ENCODE data around the gene NANOG.
"Not testable (repeated sequence)": the region's sequence is repeated elsewhere in the genome, so short reads cannot be mapped to it uniquely, and the experiment has no call there.

NANOG gene

DNA sequence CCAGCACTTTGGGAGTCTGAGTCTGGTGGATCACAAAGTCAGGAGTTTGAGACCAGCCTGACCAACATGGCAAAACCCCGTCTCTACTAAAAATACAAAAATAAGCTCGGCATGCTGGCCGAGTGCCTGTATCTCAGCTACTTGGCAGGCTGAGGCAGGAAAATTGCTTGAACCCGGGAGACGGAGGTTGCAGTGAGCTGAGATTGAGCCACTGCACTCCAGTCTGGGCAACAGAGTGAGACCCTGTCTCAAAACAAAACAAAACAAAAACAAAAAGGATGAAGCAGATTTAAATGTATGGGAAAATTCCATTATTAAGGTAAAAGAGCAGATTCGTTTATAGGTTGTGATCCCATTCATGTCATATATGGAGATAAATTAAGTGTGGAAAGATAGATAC lies 17.1 kb downstream of the NANOG start:
- not testable (repeated sequence) for DNase-seq (ENCODE audit: low read depth)

DNA sequence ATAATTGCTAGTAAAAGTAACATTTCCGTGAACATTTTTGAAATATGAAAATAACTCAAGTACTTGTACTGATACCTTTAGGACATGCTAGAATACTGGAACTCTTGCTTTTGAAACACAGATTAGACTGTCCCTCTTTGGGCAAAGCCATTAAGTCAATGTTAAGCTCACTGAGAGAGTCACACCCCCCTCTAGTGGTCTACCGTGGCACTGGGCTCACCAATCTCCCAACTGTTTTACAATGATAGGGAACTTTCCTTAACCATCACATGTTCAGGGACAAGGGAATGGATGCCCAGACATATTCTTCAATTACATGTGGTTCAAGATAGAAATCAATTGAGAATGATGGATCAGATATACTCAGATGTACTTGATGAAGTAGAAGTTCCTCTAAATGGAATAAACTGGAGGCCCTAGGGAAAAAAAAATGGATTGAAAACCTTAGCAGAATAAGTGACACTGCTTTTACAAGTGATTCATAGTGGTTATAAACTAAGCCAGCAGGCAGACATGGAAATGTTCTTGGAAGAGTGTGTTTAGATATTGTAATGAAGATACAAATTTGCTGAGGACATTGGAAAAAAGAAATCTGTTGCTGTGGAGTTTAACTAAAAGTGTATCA lies 17.8 kb downstream of the NANOG start:
- peak; percentile 43 for DNase-seq (ENCODE audit: low read depth)

GRCh38 chr12:7825754-7826153 lies 36.6 kb downstream of the NANOG start:
- DNase-seq (ENCODE audit: low read depth), result not testable (repeated sequence)

DNA sequence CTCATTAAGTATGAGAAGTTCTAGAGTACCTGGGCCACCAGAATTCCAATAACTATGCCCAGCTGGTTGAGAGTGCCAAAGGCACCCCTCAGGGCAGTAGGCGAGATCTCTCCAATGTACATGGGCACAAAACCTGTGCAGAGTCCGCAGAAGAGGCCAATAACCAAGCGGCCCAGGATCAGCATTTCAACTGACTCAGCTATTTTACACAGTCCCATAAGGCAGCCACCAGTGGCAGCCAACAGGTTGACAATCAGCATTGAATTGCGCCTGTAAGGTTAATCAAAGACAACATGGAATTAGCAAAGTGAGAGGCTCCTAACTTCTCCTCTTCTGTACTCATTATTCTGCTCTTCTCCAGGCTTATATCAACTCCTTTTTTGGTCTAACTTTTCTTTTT lies 40.5 kb downstream of the NANOG start:
- DNase-seq (ENCODE audit: low read depth), result not testable (repeated sequence)

GRCh38 chr12:7832059-7832696 lies 43.0 kb downstream of the NANOG start:
- DNase-seq (ENCODE audit: low read depth), result peak; percentile 28

- DNase-seq (ENCODE audit: low read depth), result not testable (repeated sequence)
Measured at GRCh38 chr12:7833201-7833600, 44.0 kb downstream of the NANOG start.

DNA sequence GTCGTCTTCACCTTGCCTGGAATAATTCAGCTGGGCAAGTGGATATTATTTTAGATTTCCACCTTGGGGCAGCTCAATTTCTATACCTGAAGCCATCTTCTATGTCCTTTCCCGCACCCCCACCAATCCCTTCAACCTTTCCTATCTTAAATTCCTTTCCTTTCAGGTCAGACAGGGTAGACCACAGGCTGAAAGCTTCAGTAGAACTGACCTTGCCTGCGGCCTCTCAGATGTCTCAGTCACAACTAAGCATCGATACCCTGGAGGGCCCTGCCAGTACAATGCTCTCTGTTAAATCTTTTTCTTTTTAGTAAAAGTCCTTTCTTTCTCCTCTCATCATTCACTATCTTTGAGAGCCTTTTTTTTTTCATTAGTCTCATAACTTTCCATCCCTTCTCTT lies 44.6 kb downstream of the NANOG start:
- DNase-seq (ENCODE audit: low read depth), result no peak

DNA sequence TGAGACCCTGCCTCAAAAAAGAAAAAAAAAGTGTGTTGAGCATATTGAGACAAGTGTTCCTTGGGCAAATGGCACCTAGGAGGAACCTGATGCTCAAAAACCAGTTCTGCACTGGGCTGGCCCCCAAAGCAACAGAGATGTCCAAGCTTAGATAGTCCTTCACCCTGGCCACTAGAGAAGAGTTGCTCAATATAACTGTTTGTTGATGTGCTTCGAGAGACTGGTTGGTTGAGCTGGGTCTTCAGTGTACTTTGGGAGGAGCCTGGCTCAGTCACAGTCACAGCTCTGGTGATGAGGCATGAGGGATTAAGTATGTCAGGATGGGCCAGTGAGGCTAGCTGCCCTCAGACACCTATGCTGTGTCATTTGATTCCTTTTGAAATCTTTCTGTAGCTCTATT lies 45.5 kb downstream of the NANOG start:
- no peak for DNase-seq (ENCODE audit: low read depth)

GRCh38 chr12:7835116-7835515 lies 45.9 kb downstream of the NANOG start:
- DNase-seq (ENCODE audit: low read depth), result no peak

DNA sequence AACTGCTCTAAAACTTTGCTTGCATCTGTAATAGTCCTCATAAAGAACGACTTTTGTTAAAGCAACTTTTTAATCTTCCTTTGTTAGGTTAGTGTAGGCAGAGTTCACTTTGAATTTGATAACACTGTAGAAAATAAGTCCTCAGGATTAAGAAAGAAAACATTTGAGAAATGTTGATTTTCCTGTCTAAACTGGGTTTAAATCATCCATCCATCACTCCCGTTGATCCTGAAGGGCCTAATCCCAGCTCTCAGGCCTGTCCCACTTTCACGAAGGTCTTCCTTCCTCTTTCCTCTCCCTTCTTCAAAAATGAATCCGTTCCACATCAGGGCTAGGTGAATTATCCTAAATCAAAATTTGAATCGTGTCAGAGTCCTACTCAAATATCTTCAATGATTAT lies 46.6 kb downstream of the NANOG start:
- DNase-seq (ENCODE audit: low read depth), result no peak

DNA sequence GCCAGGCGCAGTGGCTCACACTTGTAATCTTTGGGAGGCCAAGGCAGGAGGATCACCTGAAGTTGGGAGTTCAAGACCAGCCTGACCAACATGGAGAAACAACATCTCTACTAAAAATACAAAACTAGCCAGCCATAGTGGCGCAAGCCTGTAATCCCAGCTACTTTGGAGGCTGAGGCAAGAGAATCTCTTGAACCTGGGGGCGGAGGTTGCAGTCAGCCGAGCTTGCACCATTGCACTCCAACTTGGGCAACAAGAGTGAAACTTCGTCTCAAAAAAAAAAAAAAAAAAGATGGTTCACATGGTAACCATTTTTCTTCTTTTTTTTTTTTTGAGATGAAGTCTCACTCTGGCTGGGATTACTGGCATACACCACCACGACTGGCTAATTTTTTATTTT lies 48.2 kb downstream of the NANOG start:
- no peak for DNase-seq (ENCODE audit: low read depth)

GRCh38 chr12:7839226-7839625 lies 50.0 kb downstream of the NANOG start:
- not testable (repeated sequence) for DNase-seq (ENCODE audit: low read depth)

DNA sequence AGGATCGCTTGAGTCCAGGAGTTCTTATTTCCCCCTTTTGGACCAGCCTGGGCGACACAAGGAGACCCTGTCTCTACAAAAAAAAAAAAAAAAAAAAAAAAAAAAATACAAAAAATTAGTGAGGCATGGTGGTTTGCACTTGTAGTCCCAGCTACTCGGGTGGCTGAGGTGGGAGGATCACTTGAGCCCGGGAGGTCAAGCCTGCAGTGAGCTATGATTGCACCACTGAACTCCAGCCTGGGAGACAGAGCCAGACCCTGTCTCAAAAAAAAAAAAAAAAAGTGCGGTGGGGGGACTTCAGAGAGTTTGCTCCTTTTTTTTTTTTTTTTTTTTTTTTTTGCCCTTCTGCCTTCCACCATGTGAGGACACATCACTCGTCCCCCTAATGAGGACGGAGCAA lies 50.6 kb downstream of the NANOG start:
- DNase-seq (ENCODE audit: low read depth), result not testable (repeated sequence)

DNA sequence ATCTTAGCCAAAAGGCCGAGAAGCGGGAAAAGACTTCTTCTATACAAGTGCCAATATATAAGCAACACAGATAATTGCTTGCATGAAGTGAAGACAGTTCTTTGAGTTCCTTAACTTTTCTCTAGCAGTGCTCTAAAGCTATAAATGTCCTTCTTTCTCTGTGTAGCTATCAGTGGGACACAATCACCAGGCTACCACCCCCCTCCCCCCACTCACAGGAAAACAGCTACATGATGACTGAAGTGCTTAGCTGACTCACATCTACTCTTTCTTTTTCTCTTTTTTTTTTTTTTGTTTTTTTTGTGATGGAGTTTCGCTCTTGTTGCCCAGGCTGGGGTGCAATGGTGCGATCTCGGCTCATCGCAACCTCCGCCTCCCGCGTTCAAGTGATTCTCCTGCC lies 53.2 kb downstream of the NANOG start:
- not testable (repeated sequence) for DNase-seq (ENCODE audit: low read depth)

DNA sequence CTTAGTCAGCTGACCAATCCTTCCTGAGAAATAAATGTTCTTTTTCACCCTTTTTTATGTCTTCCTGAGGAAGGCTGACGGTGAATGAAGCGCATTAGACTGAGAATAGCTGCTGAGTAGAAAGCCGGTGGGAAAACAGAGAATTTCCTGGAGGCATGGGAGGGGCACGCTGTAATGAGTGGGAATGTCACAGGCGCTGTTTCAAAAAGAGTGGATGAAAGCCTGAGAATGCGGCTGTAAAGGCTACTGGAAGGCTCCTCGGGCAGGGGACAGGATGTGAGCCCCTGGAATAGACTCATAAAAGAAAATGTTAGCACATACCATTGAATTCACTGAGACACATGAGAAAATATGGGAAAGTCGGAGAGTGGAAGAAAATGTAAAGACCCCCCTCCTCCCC lies 53.9 kb downstream of the NANOG start:
- not testable (repeated sequence) for DNase-seq (ENCODE audit: low read depth)

DNA sequence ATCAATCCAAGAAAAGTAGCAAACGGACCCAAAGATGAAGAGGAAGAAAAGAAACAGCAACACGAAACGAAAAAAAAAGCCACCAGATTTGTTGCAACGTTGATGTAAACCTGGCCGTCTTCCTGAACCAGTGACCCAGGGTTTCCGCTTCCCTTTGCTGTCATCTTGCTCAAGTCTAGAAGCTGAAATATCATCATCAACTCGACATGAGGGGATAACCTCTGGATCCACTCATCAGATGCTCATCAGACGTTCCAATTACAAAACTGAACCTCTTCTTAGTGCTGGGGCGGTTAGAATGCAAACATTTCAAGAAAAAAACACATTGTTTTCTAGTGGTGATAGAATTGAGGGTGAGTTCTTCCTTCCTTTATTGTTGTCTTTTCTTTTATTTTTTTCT lies 54.4 kb downstream of the NANOG start:
- DNase-seq (ENCODE audit: low read depth), result not testable (repeated sequence)

DNA sequence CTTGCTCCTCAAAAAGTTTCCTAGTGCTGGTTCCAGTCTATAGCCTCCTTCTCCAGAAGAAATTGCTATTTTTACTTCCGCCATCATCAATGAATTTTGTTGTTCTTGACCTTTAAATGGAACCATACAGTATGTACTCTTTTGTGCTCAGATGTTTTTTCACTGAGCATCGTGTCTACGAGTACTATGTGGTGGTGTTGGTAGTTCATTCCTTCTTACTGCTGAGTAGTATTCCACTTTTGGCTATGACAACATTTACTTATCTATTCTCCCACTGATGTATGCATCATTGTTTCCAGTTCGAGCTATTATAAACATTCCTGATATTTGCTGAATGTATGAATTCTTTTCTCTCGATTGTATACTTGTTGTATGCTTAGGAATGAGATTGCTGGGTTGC lies 54.9 kb downstream of the NANOG start:
- no peak for DNase-seq (ENCODE audit: low read depth)

GRCh38 chr12:7847226-7848097 lies 58.3 kb downstream of the NANOG start:
- DNase-seq (ENCODE audit: low read depth), result not testable (repeated sequence)

DNA sequence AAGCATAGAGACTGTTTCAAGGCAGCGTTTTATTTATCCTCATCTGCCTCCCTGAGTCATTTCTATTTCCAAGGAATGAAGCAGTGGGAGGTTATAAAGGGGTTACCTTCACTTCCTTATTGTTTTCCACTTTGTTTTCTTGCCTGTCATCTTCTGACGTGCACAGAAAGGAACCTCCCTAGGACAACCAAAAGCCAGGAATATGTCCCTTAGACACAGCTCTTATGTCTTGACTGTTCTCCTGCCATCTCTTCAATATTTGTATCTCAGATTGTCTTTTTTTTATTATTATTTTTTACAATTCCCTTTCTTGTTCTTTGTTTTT lies 58.9 kb downstream of the NANOG start:
- DNase-seq (ENCODE audit: low read depth), result not testable (repeated sequence)

Measured in fibroblast of gingiva (primary cell).